Measurements from ENCODE around the gene ZNF138.

- TF ChIP-seq TBP (IDR thresholded peaks at IDR 0.05; ENCODE audit: low read depth, low read length) (no peak), POLR2AphosphoS5 (IDR thresholded peaks at IDR 0.05; ENCODE audit: low read depth, low read length) (no peak), TEAD4 (IDR thresholded peaks at IDR 0.05; ENCODE audit: low read depth, low read length) (no peak), SIX5 (IDR thresholded peaks at IDR 0.05; ENCODE audit: low read depth, low read length) (no peak)
- TF ChIP-seq, protein P1, sequence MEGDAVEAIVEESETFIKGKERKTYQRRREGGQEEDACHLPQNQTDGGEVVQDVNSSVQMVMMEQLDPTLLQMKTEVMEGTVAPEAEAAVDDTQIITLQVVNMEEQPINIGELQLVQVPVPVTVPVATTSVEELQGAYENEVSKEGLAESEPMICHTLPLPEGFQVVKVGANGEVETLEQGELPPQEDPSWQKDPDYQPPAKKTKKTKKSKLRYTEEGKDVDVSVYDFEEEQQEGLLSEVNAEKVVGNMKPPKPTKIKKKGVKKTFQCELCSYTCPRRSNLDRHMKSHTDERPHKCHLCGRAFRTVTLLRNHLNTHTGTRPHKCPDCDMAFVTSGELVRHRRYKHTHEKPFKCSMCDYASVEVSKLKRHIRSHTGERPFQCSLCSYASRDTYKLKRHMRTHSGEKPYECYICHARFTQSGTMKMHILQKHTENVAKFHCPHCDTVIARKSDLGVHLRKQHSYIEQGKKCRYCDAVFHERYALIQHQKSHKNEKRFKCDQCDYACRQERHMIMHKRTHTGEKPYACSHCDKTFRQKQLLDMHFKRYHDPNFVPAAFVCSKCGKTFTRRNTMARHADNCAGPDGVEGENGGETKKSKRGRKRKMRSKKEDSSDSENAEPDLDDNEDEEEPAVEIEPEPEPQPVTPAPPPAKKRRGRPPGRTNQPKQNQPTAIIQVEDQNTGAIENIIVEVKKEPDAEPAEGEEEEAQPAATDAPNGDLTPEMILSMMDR (IDR thresholded peaks at IDR 0.05; ENCODE audit: control extremely low read depth in 1 of 3, insufficient read depth in 1 of 3, low read depth in 1 of 3, low read length in 3 of 3) = no peak
Measured at GRCh38 chr7:64867863-64868440, 73.7 kb downstream of the ZNF138 start.
